ENCODE data around the gene PGAP3.

PGAP3 gene

GRCh38 chr17:39719563-39720355, 31.9 kb upstream of the PGAP3 start:
- no peak overlapping the region for H3K27ac ChIP-seq
- no peak overlapping the region for H2AFZ ChIP-seq
- H3K36me3 ChIP-seq (ENCODE audit: control insufficient read depth, insufficient read depth, low read length) = no peaks in the 10 kb centered on the region
- no peak overlapping the region for H3K4me3 ChIP-seq (ENCODE audit: low read depth, low read length)
- H3K9me3 ChIP-seq (ENCODE audit: control insufficient read depth, low read length) = no peaks in the 10 kb centered on the region
- no peaks in the 10 kb centered on the region for H3K79me2 ChIP-seq
- H3K27me3 ChIP-seq (ENCODE audit: control insufficient read depth, insufficient read depth, low read length) = no peaks in the 10 kb centered on the region
- TF ChIP-seq CTCF (IDR thresholded peaks at IDR 0.05) = no peak
- H3K9ac ChIP-seq = no peak overlapping the region
- no peaks in the 10 kb centered on the region for H3K4me1 ChIP-seq
- H3K4me2 ChIP-seq (ENCODE audit: low read length) = no peak overlapping the region

GRCh38 chr17:39717660-39718059, 29.8 kb upstream of the PGAP3 start:
- Histone ChIP-seq H3K27ac (no peak overlapping the region), H3K27me3 (ENCODE audit: control insufficient read depth, insufficient read depth, low read length) (no peaks in the 10 kb centered on the region), H3K4me3 (ENCODE audit: low read depth, low read length) (no peak overlapping the region), H3K4me1 (no peaks in the 10 kb centered on the region), H3K4me2 (ENCODE audit: low read length) (no peak overlapping the region), H3K9me3 (ENCODE audit: control insufficient read depth, low read length) (no peaks in the 10 kb centered on the region), H2AFZ (no peak overlapping the region), H3K36me3 (ENCODE audit: control insufficient read depth, insufficient read depth, low read length) (no peaks in the 10 kb centered on the region), H3K9ac (no peak overlapping the region), H3K79me2 (no peaks in the 10 kb centered on the region)
- TF ChIP-seq CTCF (IDR thresholded peaks at IDR 0.05) = no peak

- H3K36me3 ChIP-seq (ENCODE audit: control insufficient read depth, insufficient read depth, low read length) = no peaks in the 10 kb centered on the region
- H3K4me3 ChIP-seq (ENCODE audit: low read depth, low read length) = no peak overlapping the region
Measured at GRCh38 chr17:39716879-39717536, 29.2 kb upstream of the PGAP3 start.

GRCh38 chr17:39716073-39716818, 28.4 kb upstream of the PGAP3 start:
- Histone ChIP-seq H3K9ac (no peak overlapping the region), H2AFZ (no peak overlapping the region), H3K4me2 (ENCODE audit: low read length) (no peak overlapping the region), H3K36me3 (ENCODE audit: control insufficient read depth, insufficient read depth, low read length) (no peaks in the 10 kb centered on the region), H3K27me3 (ENCODE audit: control insufficient read depth, insufficient read depth, low read length) (no peaks in the 10 kb centered on the region), H3K9me3 (ENCODE audit: control insufficient read depth, low read length) (no peaks in the 10 kb centered on the region), H3K4me3 (ENCODE audit: low read depth, low read length) (no peak overlapping the region), H3K79me2 (no peaks in the 10 kb centered on the region), H3K27ac (no peak overlapping the region), H3K4me1 (no peaks in the 10 kb centered on the region)
- no peak for TF ChIP-seq CTCF (IDR thresholded peaks at IDR 0.05)

More at GRCh38 chr17:39716879-39717536, 29.2 kb upstream of the PGAP3 start:
- no peaks in the 10 kb centered on the region for H3K9me3 ChIP-seq (ENCODE audit: control insufficient read depth, low read length)
- no peak overlapping the region for H3K4me2 ChIP-seq (ENCODE audit: low read length)
- H3K27ac ChIP-seq = no peak overlapping the region
- H3K4me1 ChIP-seq = no peaks in the 10 kb centered on the region
- no peak for TF ChIP-seq CTCF (IDR thresholded peaks at IDR 0.05)
- H3K27me3 ChIP-seq (ENCODE audit: control insufficient read depth, insufficient read depth, low read length) = no peaks in the 10 kb centered on the region
- H2AFZ ChIP-seq = no peak overlapping the region
- H3K9ac ChIP-seq = no peak overlapping the region
- no peaks in the 10 kb centered on the region for H3K79me2 ChIP-seq

Data from parathyroid adenoma (tissue), 2 donors.